ENCODE results near the gene GPC5. TPM values are rescaled to one million over a fixed set of nuclear protein-coding genes. Genes with fewer than 3 reads are reported as not detected.

GPC5 gene
- polyA plus RNA-seq, 2 of the 4 experiments (the other 2 are of a cell fraction), result not detected

DNA sequence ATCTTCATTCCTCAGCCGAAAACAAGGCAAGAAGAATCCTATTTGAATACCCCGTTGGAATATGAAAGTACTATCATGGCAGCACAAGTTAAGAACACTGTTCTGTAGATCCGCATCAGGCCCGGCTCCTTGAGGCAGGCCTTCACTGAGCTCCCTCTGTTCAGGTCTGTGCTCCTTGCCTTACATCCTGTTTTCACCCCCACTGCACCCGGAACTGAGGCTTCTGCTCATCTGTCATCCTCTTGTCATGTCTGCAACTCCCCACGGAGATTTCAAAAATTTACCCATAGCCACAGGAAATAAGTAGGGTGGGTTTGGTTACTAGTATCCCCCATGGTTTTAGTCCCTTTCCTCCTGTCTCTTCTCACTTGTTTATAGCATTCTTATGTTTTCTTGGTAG is 861.9 kb downstream of the GPC5 start:
- Histone ChIP-seq H3K4me3 (no peak overlapping the region), H3K27ac (no peak overlapping the region), H3K4me1 (no peaks in the 10 kb centered on the region), H3K4me2 (no peak overlapping the region), H3K9me3 (no peaks in the 10 kb centered on the region)
- POLR2A ChIA-PET, result no interaction called here
- CTCF ChIA-PET, result no interaction called here
- no peak for TF ChIP-seq RAD21 (conservative IDR thresholded peaks at IDR 0.05 in 1 of 2, IDR thresholded peaks at IDR 0.05 in 1 of 2)
- TF ChIP-seq RARB (CRISPR knock-in tag; IDR thresholded peaks at IDR 0.05), result no peak
- TF ChIP-seq ZC3H11A (IDR thresholded peaks at IDR 0.05), result no peak
- DNase-seq (ENCODE audit: low read depth in 1 of 2, low spot score in 1 of 2), result no peak
- ATAC-seq, result no peak
- FAIRE-seq, result no peak
- 27% methylated on average over 6 of the region's 6 CpGs for WGBS (ENCODE audit: missing lambda C conversion rate)

DNA sequence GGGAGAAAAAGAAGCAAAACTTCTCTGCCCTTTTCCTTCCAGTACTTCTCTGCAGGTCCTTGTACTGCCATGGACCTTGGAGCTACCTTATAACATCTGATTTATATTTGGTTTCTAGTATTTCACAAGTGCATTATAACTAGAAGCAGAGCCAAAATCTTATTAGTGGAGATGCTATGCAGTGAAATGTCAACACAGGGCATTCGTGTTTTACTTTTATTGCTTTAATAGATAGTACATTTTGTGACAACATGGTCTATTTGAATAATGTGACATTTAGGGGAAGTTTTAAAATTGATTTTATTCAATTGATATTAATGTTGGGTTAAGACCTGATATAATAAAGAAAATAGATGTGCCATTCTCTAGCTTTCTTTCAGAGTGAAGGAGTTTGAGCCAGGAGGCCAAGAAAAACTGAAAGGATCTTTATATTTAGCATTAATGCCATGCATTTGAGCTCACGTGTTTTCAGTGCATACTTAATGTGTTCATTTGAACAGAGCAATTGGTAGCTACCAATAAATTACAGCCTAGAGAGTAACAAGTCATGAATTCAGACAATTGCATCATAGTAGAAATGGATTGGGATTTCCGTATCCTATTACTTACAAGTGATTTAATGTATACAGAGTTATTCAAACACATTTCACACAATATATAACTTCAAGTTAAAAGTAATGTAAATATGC is 863.8 kb downstream of the GPC5 start:
- FAIRE-seq (no peak), DNase-seq (ENCODE audit: low read depth in 1 of 2, low spot score in 1 of 2) (no peak), ATAC-seq (no peak)
- H3K27ac ChIP-seq, result no peak overlapping the region
- 25% methylated on average over 3 of the region's 3 CpGs for WGBS (ENCODE audit: missing lambda C conversion rate)
- H3K4me3 ChIP-seq, result no peak overlapping the region
- ChIA-PET CTCF (interaction anchor here (0.6 kb wide), 1 partner anchor 17 kb away, joined by 3 read pairs; no protein-coding TSS in a partner anchor), POLR2A (no interaction called here)
- H3K4me2 ChIP-seq, result no peak overlapping the region
- TF ChIP-seq CBX8 (IDR thresholded peaks at IDR 0.05), result no peak
- no peak for TF ChIP-seq CHD4 (IDR thresholded peaks at IDR 0.05; ENCODE audit: borderline replicate concordance)
- no peak for TF ChIP-seq ZNF302 (CRISPR knock-in tag; IDR thresholded peaks at IDR 0.05)
- TF ChIP-seq SREBF2 (IDR thresholded peaks at IDR 0.05), result no peak
- TF ChIP-seq, protein P1, sequence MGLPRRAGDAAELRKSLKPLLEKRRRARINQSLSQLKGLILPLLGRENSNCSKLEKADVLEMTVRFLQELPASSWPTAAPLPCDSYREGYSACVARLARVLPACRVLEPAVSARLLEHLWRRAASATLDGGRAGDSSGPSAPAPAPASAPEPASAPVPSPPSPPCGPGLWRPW (IDR thresholded peaks at IDR 0.05), result no peak
- TF ChIP-seq, protein P2, sequence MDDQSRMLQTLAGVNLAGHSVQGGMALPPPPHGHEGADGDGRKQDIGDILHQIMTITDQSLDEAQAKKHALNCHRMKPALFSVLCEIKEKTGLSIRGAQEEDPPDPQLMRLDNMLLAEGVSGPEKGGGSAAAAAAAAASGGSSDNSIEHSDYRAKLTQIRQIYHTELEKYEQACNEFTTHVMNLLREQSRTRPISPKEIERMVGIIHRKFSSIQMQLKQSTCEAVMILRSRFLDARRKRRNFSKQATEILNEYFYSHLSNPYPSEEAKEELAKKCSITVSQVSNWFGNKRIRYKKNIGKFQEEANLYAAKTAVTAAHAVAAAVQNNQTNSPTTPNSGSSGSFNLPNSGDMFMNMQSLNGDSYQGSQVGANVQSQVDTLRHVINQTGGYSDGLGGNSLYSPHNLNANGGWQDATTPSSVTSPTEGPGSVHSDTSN (IDR thresholded peaks at IDR 0.05), result no peak
- TF ChIP-seq NPAS2 (CRISPR knock-in tag; IDR thresholded peaks at IDR 0.05; ENCODE audit: borderline replicate concordance), result no peak
- TF ChIP-seq ZC3H11A (IDR thresholded peaks at IDR 0.05), result no peak
- no peak for TF ChIP-seq MYC (IDR thresholded peaks at IDR 0.05; ENCODE audit: borderline replicate concordance, low read length)
- TF ChIP-seq CHD2 (IDR thresholded peaks at IDR 0.05; ENCODE audit: low read length, partially characterized antibody), result no peak
- TF ChIP-seq FOSB (CRISPR knock-in tag; IDR thresholded peaks at IDR 0.05), result no peak
- no peak for TF ChIP-seq HOXA7 (CRISPR knock-in tag; IDR thresholded peaks at IDR 0.05)
- no peaks in the 10 kb centered on the region for H3K9me3 ChIP-seq
- H3K4me1 ChIP-seq, result no peaks in the 10 kb centered on the region

DNA sequence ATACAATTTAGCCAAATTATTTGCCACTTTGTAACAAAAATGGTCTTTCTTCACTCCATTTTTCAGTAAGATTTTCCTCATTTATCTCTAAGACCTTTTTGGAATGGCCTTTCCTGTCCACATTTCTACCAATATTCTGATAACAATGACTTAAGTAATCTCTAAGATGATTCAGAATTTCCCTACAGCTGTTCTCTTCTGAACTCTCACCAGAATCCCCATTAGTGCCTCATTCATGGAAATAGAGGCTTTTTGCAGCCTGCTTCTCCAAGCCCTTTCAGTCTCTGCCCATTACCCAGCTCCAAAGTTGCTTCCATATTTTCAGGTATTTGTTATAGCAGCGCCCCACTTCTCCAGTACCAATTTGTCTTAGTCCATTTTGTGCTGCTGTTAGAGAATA is 867.0 kb downstream of the GPC5 start:
- TF ChIP-seq TP53 (CRISPR knock-in tag; IDR thresholded peaks at IDR 0.05) (no peak), SREBF2 (IDR thresholded peaks at IDR 0.05) (no peak)
- no peak for DNase-seq (ENCODE audit: low read depth in 1 of 2, low spot score in 1 of 2)
- ATAC-seq, result no peak
- 13% methylated on average over 1 of the region's 1 CpG for WGBS (ENCODE audit: missing lambda C conversion rate)
- H3K4me2 ChIP-seq, result no peak overlapping the region
- H3K27ac ChIP-seq, result no peak overlapping the region
- H3K4me3 ChIP-seq, result no peak overlapping the region
- FAIRE-seq, result no peak
- H3K4me1 ChIP-seq, result no peaks in the 10 kb centered on the region
- ChIA-PET CTCF (no interaction called here), POLR2A (no interaction called here)
- H3K9me3 ChIP-seq, result no peaks in the 10 kb centered on the region

DNA sequence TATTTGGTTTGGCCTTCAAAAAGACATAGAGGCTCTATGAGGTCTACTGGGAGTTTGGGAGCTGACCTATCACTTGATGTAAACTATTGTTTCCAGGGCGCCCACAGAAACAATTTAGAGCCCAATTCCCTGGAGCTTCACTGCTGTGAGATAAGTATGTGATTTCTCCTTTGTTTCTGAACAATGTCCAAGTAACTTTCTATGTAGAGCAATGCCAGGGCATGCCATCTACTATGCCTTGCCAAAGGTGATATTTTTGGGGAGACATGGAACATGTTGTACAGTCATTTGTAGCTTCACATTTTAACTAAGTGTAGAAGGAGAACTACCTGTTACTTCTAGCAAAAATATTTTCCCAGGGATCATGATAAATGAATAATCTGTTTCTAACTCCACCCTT is 872.6 kb downstream of the GPC5 start:
- no peak for TF ChIP-seq HDAC2 (IDR thresholded peaks at IDR 0.05)
- TF ChIP-seq KDM5A (IDR thresholded peaks at IDR 0.05), result no peak
- TF ChIP-seq RFX5 (IDR thresholded peaks at IDR 0.05), result no peak
- TF ChIP-seq TP53 (CRISPR knock-in tag; IDR thresholded peaks at IDR 0.05), result no peak
- TF ChIP-seq ZC3H11A (IDR thresholded peaks at IDR 0.05), result no peak
- Histone ChIP-seq H3K4me2 (no peak overlapping the region), H3K4me1 (no peaks in the 10 kb centered on the region), H3K9me3 (no peaks in the 10 kb centered on the region), H3K27ac (no peak overlapping the region), H3K4me3 (no peak overlapping the region)
- ATAC-seq (no peak), DNase-seq (ENCODE audit: low read depth in 1 of 2, low spot score in 1 of 2) (no peak), FAIRE-seq (no peak)
- CTCF ChIA-PET, result interaction anchor here (0.6 kb wide), 1 partner anchor 1982 kb away, joined by 3 read pairs; no protein-coding TSS in a partner anchor
- WGBS (ENCODE audit: missing lambda C conversion rate), result 10% methylated on average over 1 of the region's 1 CpG
- POLR2A ChIA-PET, result no interaction called here

Data from A549 (cell line).